Measurements from ENCODE around the gene ARHGAP40. TPM values are rescaled to one million over a fixed set of nuclear protein-coding genes. Genes with fewer than 3 reads are reported as not detected.
A peak's percentile ranks its signal among the peaks of the same experiment; 100 is the strongest.

The ARHGAP40 gene
- total and polyA plus RNA-seq, 2 of the 13 experiments (the other 11 are each of a cell fraction or from before 2014, with no cell fraction given): 0.75 to 2.1 TPM

GRCh38 chr20:38692436-38693411 lies 91.1 kb downstream of the ARHGAP40 start (continued):
- TF ChIP-seq ZBTB34 (CRISPR knock-in tag; IDR thresholded peaks at IDR 0.05) (no peak), ZBTB7B (CRISPR knock-in tag; IDR thresholded peaks at IDR 0.05) (no peak), ZNF326 (CRISPR knock-in tag; IDR thresholded peaks at IDR 0.05; ENCODE audit: borderline replicate concordance) (no peak), HMG20A (CRISPR knock-in tag; IDR thresholded peaks at IDR 0.05; ENCODE audit: borderline replicate concordance) (peak; percentile 55; the same call in 1 of the 2 replicates), MATR3 (CRISPR knock-in tag; IDR thresholded peaks at IDR 0.05) (no peak), ZNF619 (CRISPR knock-in tag; IDR thresholded peaks at IDR 0.05) (no peak), ZMYM2 (CRISPR knock-in tag; IDR thresholded peaks at IDR 0.05) (no peak), ZNF644 (CRISPR knock-in tag; IDR thresholded peaks at IDR 0.05; ENCODE audit: low read depth) (peak; percentile 89), KLF16 (CRISPR knock-in tag; IDR thresholded peaks at IDR 0.05) (peak in 1 of 2 experiments; percentile 99; a peak in 2 of 4 replicates), RFX1 (IDR thresholded peaks at IDR 0.05) (no peak), ZNF703 (CRISPR knock-in tag; IDR thresholded peaks at IDR 0.05; ENCODE audit: borderline replicate concordance) (no peak), ZMAT5 (CRISPR knock-in tag; IDR thresholded peaks at IDR 0.05; ENCODE audit: borderline replicate concordance, low read depth) (no peak), ZNF232 (CRISPR knock-in tag; IDR thresholded peaks at IDR 0.05; ENCODE audit: borderline replicate concordance) (peak; percentile 67; the same call in 1 of the 2 replicates), HMG20B (CRISPR knock-in tag; conservative IDR thresholded peaks at IDR 0.05) (peak; percentile 89), PLSCR1 (CRISPR knock-in tag; IDR thresholded peaks at IDR 0.05; ENCODE audit: borderline replicate concordance) (no peak), ZBTB44 (CRISPR knock-in tag; IDR thresholded peaks at IDR 0.05) (peak; percentile 99), ZFY (CRISPR knock-in tag; IDR thresholded peaks at IDR 0.05) (no peak), KLF13 (CRISPR knock-in tag; IDR thresholded peaks at IDR 0.05) (no peak), MEIS2 (CRISPR knock-in tag; IDR thresholded peaks at IDR 0.05) (no peak), ZNF343 (CRISPR knock-in tag; IDR thresholded peaks at IDR 0.05) (0 out of 2 replicates have a peak, but pooled peaks have one; percentile 49), ZNF510 (CRISPR knock-in tag; IDR thresholded peaks at IDR 0.05; ENCODE audit: low read depth) (0 out of 2 replicates have a peak, but pooled peaks have one; percentile 63), ARHGAP35 (CRISPR knock-in tag; IDR thresholded peaks at IDR 0.05; ENCODE audit: borderline replicate concordance) (no peak; the same call in 1 of the 2 replicates)
- TF ChIP-seq, protein P1, sequence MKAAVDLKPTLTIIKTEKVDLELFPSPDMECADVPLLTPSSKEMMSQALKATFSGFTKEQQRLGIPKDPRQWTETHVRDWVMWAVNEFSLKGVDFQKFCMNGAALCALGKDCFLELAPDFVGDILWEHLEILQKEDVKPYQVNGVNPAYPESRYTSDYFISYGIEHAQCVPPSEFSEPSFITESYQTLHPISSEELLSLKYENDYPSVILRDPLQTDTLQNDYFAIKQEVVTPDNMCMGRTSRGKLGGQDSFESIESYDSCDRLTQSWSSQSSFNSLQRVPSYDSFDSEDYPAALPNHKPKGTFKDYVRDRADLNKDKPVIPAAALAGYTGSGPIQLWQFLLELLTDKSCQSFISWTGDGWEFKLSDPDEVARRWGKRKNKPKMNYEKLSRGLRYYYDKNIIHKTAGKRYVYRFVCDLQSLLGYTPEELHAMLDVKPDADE (CRISPR knock-in tag; IDR thresholded peaks at IDR 0.05): no peak
- TF ChIP-seq, protein P2, sequence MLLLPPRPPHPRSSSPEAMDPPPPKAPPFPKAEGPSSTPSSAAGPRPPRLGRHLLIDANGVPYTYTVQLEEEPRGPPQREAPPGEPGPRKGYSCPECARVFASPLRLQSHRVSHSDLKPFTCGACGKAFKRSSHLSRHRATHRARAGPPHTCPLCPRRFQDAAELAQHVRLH (CRISPR knock-in tag; IDR thresholded peaks at IDR 0.05; ENCODE audit: borderline replicate concordance, low read depth): peak; percentile 91
